HUES64 (cell line): ENCODE results near the gene IRF8.

ENCODE experiments used
- H3K27ac ChIP-seq: 2 replicates; pipeline ENCODE4 v1.7.0; 2013; ENCODE audit warnings: low read depth, low read length, inconsistent platforms
- H3K27me3 ChIP-seq: 2 replicates; pipeline ENCODE4 v1.6.1; 2013; ENCODE audit warnings: mild to moderate bottlenecking, low read length; ENCODE audit not compliant: insufficient read depth
- H3K36me3 ChIP-seq: 2 replicates; pipeline ENCODE4 v1.6.1; 2013; ENCODE audit warnings: mild to moderate bottlenecking, low read length; ENCODE audit not compliant: insufficient read depth
- H3K4me1 ChIP-seq: 2 replicates; pipeline ENCODE4 v1.6.1; 2013; ENCODE audit warnings: mild to moderate bottlenecking, low read length, moderate library complexity; ENCODE audit not compliant: insufficient read depth
- H3K4me3 ChIP-seq: 2 replicates; pipeline ENCODE4 v1.5.1; 2013; ENCODE audit warnings: mild to moderate bottlenecking, low read length, moderate library complexity
- H3K9ac ChIP-seq: 2 replicates; pipeline ENCODE4 v1.6.1; 2013; ENCODE audit warnings: mild to moderate bottlenecking, low read depth, low read length
- H3K9me3 ChIP-seq: 2 replicates; pipeline ENCODE4 v1.6.1; 2013; ENCODE audit warnings: low read depth, low read length; ENCODE audit not compliant: insufficient read depth
- WGBS: fragments of 150-250, 120-280 bp; methylation state at CpG from one replicate; pipeline ENCODE4 v1.1.7; 2013; ENCODE audit warnings: missing lambda C conversion rate; 5-methylcytosine and 5-hydroxymethylcytosine counted together

Gene IRF8

GRCh38 chr16:85950136-85950918, 51.4 kb downstream of the IRF8 start:
- Histone ChIP-seq H3K9me3 (no peaks in the 10 kb centered on the region), H3K4me1 (no peaks in the 10 kb centered on the region), H3K27ac (no peak overlapping the region), H3K9ac (no peak overlapping the region), H3K27me3 (no peaks in the 10 kb centered on the region), H3K36me3 (no peaks in the 10 kb centered on the region), H3K4me3 (no peak overlapping the region)
- WGBS = 88% methylated on average over 14 of the region's 14 CpGs

GRCh38 chr16:85952197-85952596, 53.2 kb downstream of the IRF8 start:
- no peaks in the 10 kb centered on the region for H3K27me3 ChIP-seq

GRCh38 chr16:85952811-85953210, 53.8 kb downstream of the IRF8 start:
- Histone ChIP-seq H3K27me3 (no peaks in the 10 kb centered on the region), H3K36me3 (no peaks in the 10 kb centered on the region), H3K9ac (no peak overlapping the region), H3K4me3 (no peak overlapping the region), H3K27ac (no peak overlapping the region), H3K9me3 (no peaks in the 10 kb centered on the region), H3K4me1 (no peaks in the 10 kb centered on the region)
- WGBS = 94% methylated on average over 5 of the region's 5 CpGs

More at GRCh38 chr16:85952197-85952596, 53.2 kb downstream of the IRF8 start:
- H3K9ac ChIP-seq = no peak overlapping the region
- no peaks in the 10 kb centered on the region for H3K9me3 ChIP-seq
- H3K4me3 ChIP-seq = no peak overlapping the region
- H3K4me1 ChIP-seq = no peaks in the 10 kb centered on the region
- H3K27ac ChIP-seq = no peak overlapping the region
- 93% methylated on average over 12 of the region's 12 CpGs for WGBS
- no peaks in the 10 kb centered on the region for H3K36me3 ChIP-seq

GRCh38 chr16:85954927-85955519, 56.1 kb downstream of the IRF8 start:
- Histone ChIP-seq H3K4me1 (no peaks in the 10 kb centered on the region), H3K27me3 (no peaks in the 10 kb centered on the region), H3K4me3 (no peak overlapping the region), H3K36me3 (no peaks in the 10 kb centered on the region), H3K9ac (no peak overlapping the region), H3K9me3 (no peaks in the 10 kb centered on the region), H3K27ac (no peak overlapping the region)
- 93% methylated on average over 12 of the region's 12 CpGs for WGBS

- H3K27me3 ChIP-seq = no peaks in the 10 kb centered on the region
- H3K9me3 ChIP-seq = no peaks in the 10 kb centered on the region
- H3K4me1 ChIP-seq = no peaks in the 10 kb centered on the region
- WGBS = 92% methylated on average over 10 of the region's 11 CpGs
- H3K9ac ChIP-seq = no peak overlapping the region
- no peak overlapping the region for H3K27ac ChIP-seq
- no peak overlapping the region for H3K4me3 ChIP-seq
- no peaks in the 10 kb centered on the region for H3K36me3 ChIP-seq
These were observed 56.6 kb downstream of the IRF8 start for GRCh38 chr16:85955566-85955965.

GRCh38 chr16:85956426-85956825, 57.5 kb downstream of the IRF8 start:
- WGBS = 95% methylated on average over 15 of the region's 15 CpGs
- no peak overlapping the region for H3K4me3 ChIP-seq

GRCh38 chr16:85958731-85959130, 59.8 kb downstream of the IRF8 start:
- no peaks in the 10 kb centered on the region for H3K36me3 ChIP-seq
- no peaks in the 10 kb centered on the region for H3K27me3 ChIP-seq
- no peak overlapping the region for H3K4me3 ChIP-seq
- no peaks in the 10 kb centered on the region for H3K4me1 ChIP-seq
- 97% methylated on average over 8 of the region's 8 CpGs for WGBS
- no peak overlapping the region for H3K9ac ChIP-seq
- no peak overlapping the region for H3K27ac ChIP-seq
- H3K9me3 ChIP-seq = no peaks in the 10 kb centered on the region

More at GRCh38 chr16:85956426-85956825, 57.5 kb downstream of the IRF8 start:
- H3K4me1 ChIP-seq = no peaks in the 10 kb centered on the region
- H3K36me3 ChIP-seq = no peaks in the 10 kb centered on the region
- no peaks in the 10 kb centered on the region for H3K9me3 ChIP-seq
- no peak overlapping the region for H3K9ac ChIP-seq
- no peak overlapping the region for H3K27ac ChIP-seq
- H3K27me3 ChIP-seq = no peaks in the 10 kb centered on the region

GRCh38 chr16:85959686-85960085, 60.7 kb downstream of the IRF8 start:
- Histone ChIP-seq H3K27ac (no peak overlapping the region), H3K4me3 (no peak overlapping the region), H3K27me3 (no peaks in the 10 kb centered on the region), H3K9ac (no peak overlapping the region), H3K36me3 (no peaks in the 10 kb centered on the region), H3K4me1 (no peaks in the 10 kb centered on the region), H3K9me3 (no peaks in the 10 kb centered on the region)
- 82% methylated on average over 9 of the region's 9 CpGs for WGBS

GRCh38 chr16:85960486-85961046, 61.6 kb downstream of the IRF8 start:
- Histone ChIP-seq H3K27me3 (no peaks in the 10 kb centered on the region), H3K36me3 (no peaks in the 10 kb centered on the region), H3K4me1 (no peaks in the 10 kb centered on the region), H3K27ac (no peak overlapping the region), H3K4me3 (no peak overlapping the region), H3K9me3 (no peaks in the 10 kb centered on the region), H3K9ac (no peak overlapping the region)
- 78% methylated on average over 10 of the region's 10 CpGs for WGBS

GRCh38 chr16:85961988-85962915, 63.3 kb downstream of the IRF8 start:
- H3K4me3 ChIP-seq = no peak overlapping the region
- no peak overlapping the region for H3K27ac ChIP-seq
- no peaks in the 10 kb centered on the region for H3K9me3 ChIP-seq
- no peaks in the 10 kb centered on the region for H3K4me1 ChIP-seq
- H3K27me3 ChIP-seq = no peaks in the 10 kb centered on the region
- 93% methylated on average over 20 of the region's 22 CpGs for WGBS
- H3K36me3 ChIP-seq = no peaks in the 10 kb centered on the region
- H3K9ac ChIP-seq = no peak overlapping the region
